ENCODE results near the gene IGLL5. TPM values are rescaled to one million over a fixed set of nuclear protein-coding genes. Genes with fewer than 3 reads are reported as not detected.

IGLL5 gene
- total RNA-seq, 2 experiments from 2014 or later = not detected

DNA sequence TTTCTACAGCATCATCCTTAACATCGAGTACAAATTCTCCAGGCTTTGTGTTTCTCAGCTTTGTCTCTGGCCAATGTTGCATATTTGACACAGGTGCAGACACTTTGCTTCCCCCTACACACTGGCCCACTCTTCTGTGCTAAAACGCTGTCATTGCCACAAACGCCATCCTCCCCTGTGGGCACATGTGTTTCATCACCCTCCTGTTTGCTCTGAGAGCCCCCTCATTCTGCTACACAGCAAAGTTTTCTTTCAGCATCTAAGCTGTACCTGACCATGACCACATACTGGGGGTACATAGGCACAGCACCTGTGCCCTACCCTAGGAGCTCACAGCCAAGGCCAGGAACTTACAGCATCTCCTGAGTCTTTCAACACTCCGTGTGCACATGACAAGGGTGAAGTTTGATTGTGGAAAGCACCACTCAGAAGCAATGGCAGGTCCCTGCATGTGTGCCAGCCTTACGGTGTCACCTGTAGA lies 7.9 kb upstream of the IGLL5 start:
- Mint-ChIP-seq H3K36me3 (ENCODE audit: low read depth) (no peaks in the 10 kb centered on the region), H3K27me3 (no peaks in the 10 kb centered on the region), H3K27ac (no peak overlapping the region), H3K4me3 (no peak overlapping the region), H3K9me3 (no peaks in the 10 kb centered on the region), H3K4me1 (ENCODE audit: low read depth) (peaks cover 11% of the 10 kb centered on the region)
- intact Hi-C loops (cut with micrococcal nuclease) = loop anchor here (5.0 kb wide), 3 partner anchors 32 to 127 kb away; no protein-coding TSS in a partner anchor
- ChIA-PET CTCF (interaction anchor here (0.8 to 8.3 kb wide), 8 partner anchors 20 to 286 kb away, joined by 3 to 122 read pairs (median 9); no protein-coding TSS in a partner anchor), POLR2A (interaction anchor here (0.5 to 1.1 kb wide), 2 partner anchors 47 to 63 kb away, joined by 3 read pairs; no protein-coding TSS in a partner anchor)
- no peak for ATAC-seq
- DNase-seq = no peak
- TF ChIP-seq, protein P1, sequence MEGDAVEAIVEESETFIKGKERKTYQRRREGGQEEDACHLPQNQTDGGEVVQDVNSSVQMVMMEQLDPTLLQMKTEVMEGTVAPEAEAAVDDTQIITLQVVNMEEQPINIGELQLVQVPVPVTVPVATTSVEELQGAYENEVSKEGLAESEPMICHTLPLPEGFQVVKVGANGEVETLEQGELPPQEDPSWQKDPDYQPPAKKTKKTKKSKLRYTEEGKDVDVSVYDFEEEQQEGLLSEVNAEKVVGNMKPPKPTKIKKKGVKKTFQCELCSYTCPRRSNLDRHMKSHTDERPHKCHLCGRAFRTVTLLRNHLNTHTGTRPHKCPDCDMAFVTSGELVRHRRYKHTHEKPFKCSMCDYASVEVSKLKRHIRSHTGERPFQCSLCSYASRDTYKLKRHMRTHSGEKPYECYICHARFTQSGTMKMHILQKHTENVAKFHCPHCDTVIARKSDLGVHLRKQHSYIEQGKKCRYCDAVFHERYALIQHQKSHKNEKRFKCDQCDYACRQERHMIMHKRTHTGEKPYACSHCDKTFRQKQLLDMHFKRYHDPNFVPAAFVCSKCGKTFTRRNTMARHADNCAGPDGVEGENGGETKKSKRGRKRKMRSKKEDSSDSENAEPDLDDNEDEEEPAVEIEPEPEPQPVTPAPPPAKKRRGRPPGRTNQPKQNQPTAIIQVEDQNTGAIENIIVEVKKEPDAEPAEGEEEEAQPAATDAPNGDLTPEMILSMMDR (IDR thresholded peaks at IDR 0.05) = no peak

DNA sequence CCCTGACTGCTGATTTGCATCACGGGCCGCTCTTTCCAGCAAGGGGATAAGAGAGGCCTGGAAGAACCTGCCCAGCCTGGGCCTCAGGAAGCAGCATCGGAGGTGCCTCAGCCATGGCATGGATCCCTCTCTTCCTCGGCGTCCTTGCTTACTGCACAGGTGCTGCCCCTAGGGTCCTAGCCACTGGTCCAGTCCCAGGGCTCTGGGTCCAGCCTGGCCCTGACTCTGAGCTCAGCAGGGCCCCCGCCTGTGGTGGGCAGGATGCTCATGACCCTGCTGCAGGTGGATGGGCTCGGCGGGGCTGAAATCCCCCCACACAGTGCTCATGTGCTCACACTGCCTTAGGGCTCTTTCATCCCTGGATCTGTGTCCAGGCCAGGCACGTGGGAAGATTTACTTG lies 7.0 kb upstream of the IGLL5 start:
- POLR2A ChIA-PET = interaction anchor here (1.1 kb wide), 1 partner anchor 62 kb away, joined by 3 read pairs; no protein-coding TSS in a partner anchor
- H3K4me3 Mint-ChIP-seq = no peak overlapping the region
- peaks cover 1% of the 10 kb centered on the region for H3K27me3 Mint-ChIP-seq
- TF ChIP-seq, protein P1 (IDR thresholded peaks at IDR 0.05) = no peak
- intact Hi-C loops (cut with micrococcal nuclease) = loop anchor here (5.0 kb wide), 3 partner anchors 33 to 128 kb away; no protein-coding TSS in a partner anchor
- CTCF ChIA-PET = interaction anchor here (0.8 to 8.3 kb wide), 8 partner anchors 15 to 287 kb away, joined by 3 to 122 read pairs (median 8); no protein-coding TSS in a partner anchor
- DNase-seq (no peak), ATAC-seq (no peak)
- H3K27ac Mint-ChIP-seq = no peak overlapping the region
- H3K4me1 Mint-ChIP-seq (ENCODE audit: low read depth) = peaks cover 16% of the 10 kb centered on the region
- H3K9me3 Mint-ChIP-seq = no peaks in the 10 kb centered on the region
- no peaks in the 10 kb centered on the region for H3K36me3 Mint-ChIP-seq (ENCODE audit: low read depth)

DNA sequence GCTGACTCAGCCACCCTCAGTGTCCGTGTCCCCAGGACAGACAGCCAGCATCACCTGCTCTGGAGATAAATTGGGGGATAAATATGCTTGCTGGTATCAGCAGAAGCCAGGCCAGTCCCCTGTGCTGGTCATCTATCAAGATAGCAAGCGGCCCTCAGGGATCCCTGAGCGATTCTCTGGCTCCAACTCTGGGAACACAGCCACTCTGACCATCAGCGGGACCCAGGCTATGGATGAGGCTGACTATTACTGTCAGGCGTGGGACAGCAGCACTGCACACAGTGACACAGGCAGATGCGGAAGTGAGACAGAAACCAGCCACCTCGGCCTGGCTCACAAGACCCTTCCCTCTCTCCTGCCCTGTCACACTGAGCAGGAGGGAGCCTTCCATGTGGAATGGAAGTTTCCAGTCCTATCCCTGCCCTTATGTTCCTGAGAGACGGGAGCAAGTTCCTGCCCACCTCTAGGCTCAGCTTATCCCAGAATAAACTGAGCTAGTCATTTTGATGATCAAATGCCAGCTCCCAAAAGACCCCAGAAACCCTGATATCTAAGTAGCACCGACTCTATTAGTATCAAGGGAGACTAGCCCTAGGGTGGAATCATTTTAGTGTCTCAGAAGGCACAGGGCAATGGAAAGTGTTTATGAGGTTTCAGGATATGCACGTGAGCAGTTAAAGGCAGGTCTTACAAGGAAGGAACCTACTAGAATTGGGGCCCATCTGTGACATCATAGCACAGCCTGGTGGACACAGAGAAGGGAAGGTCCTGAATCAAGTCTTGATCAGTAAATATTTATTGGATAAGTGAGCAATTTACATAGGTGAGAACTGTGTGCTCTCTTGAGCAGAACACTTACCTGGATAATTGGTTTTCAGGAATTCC lies 6.3 kb upstream of the IGLL5 start:
- Mint-ChIP-seq H3K27ac (no peak overlapping the region), H3K27me3 (peaks cover 8% of the 10 kb centered on the region), H3K36me3 (ENCODE audit: low read depth) (no peaks in the 10 kb centered on the region), H3K4me1 (ENCODE audit: low read depth) (peaks cover 18% of the 10 kb centered on the region), H3K9me3 (no peaks in the 10 kb centered on the region), H3K4me3 (no peak overlapping the region)
- TF ChIP-seq, protein P1 (IDR thresholded peaks at IDR 0.05) = no peak
- DNase-seq (no peak), ATAC-seq (no peak)
- ChIA-PET CTCF (interaction anchor here (0.9 to 8.3 kb wide), 9 partner anchors 15 to 137 kb away, joined by 3 to 122 read pairs (median 9); no protein-coding TSS in a partner anchor), POLR2A (no interaction called here)
- intact Hi-C loops (cut with micrococcal nuclease) = loop anchor here (5.0 kb wide), 3 partner anchors 34 to 129 kb away; no protein-coding TSS in a partner anchor

DNA sequence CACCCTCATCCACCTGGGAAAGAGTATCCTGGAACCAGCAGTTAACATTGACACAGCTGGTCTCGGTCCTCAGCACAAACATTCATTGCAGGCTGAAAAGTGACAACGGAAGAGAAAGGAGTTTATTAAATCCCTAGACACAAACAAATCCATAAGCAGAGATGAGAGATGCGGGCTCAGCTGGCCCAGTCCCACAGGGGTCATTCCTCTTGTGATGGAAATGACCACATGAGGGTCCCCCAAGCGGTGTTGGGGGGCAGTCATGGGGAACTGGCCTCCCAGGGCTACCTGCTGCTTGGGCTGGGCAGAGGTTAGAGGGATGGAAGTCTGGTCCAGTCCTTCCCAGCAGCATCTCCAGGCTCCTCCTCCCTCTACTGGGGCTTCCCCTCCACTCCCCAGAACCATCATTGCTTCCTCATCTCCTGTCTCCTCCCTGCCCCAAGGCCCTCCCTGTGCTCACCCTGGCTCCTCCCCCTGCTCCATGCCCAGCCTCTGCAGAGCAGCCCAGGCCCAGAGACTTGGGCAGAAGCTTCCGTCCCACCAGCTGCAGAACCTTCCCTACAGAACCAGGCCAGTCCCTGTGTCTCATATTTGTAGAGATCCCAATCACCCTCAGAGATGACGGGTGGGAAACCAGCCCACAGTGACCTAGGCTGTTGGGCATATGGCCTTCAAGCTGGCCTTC lies 5.4 kb upstream of the IGLL5 start:
- peak; percentile 34 for ATAC-seq
- ChIA-PET CTCF (interaction anchor here (0.8 to 8.3 kb wide), 17 partner anchors 8 to 306 kb away, joined by 3 to 122 read pairs (median 16); no protein-coding TSS in a partner anchor), POLR2A (no interaction called here)
- peak; percentile 37 for DNase-seq
- H3K27ac Mint-ChIP-seq = no peak overlapping the region
- TF ChIP-seq, protein P1 (IDR thresholded peaks at IDR 0.05) = no peak
- no peak overlapping the region for H3K4me3 Mint-ChIP-seq
- intact Hi-C loops (cut with micrococcal nuclease) = loop anchor here (5.0 kb wide), 3 partner anchors 35 to 130 kb away; no protein-coding TSS in a partner anchor
- peaks cover 18% of the 10 kb centered on the region for H3K4me1 Mint-ChIP-seq (ENCODE audit: low read depth)
- no peaks in the 10 kb centered on the region for H3K9me3 Mint-ChIP-seq
- no peaks in the 10 kb centered on the region for H3K36me3 Mint-ChIP-seq (ENCODE audit: low read depth)
- peaks cover 11% of the 10 kb centered on the region for H3K27me3 Mint-ChIP-seq
